ENCODE data around the gene TMEM236.

DNA sequence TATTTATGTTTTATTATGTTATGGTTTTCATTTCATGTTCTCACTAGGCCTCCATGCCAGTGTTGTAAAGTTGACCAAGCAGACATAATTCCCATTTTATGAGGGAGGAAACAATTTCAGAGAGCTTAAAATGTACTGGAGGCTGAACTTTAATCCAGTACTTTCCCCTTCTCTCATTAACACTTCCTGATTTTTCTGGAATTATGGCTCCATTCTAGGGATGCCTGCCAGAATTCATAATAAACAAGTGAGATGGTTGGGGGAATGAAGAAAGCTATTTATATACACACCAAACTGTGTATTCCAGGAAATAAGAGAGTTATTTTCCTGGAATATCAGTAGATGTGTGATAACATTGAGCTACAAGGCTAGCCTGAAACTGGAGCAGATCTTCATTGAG, 6.9 kb downstream of the TMEM236 start:
- TF ChIP-seq, protein P1, sequence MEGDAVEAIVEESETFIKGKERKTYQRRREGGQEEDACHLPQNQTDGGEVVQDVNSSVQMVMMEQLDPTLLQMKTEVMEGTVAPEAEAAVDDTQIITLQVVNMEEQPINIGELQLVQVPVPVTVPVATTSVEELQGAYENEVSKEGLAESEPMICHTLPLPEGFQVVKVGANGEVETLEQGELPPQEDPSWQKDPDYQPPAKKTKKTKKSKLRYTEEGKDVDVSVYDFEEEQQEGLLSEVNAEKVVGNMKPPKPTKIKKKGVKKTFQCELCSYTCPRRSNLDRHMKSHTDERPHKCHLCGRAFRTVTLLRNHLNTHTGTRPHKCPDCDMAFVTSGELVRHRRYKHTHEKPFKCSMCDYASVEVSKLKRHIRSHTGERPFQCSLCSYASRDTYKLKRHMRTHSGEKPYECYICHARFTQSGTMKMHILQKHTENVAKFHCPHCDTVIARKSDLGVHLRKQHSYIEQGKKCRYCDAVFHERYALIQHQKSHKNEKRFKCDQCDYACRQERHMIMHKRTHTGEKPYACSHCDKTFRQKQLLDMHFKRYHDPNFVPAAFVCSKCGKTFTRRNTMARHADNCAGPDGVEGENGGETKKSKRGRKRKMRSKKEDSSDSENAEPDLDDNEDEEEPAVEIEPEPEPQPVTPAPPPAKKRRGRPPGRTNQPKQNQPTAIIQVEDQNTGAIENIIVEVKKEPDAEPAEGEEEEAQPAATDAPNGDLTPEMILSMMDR (IDR thresholded peaks at IDR 0.05), result no peak
- no peak for TF ChIP-seq EP300 (IDR thresholded peaks at IDR 0.05)
